ENCODE measurements around the gene FOXO3.
A peak's percentile ranks its signal among the peaks of the same experiment; 100 is the strongest.

The FOXO3 gene

GRCh38 chr6:108714766-108715414 is 154.2 kb downstream of the FOXO3 start:
- H3K9me3 ChIP-seq, result no peaks in the 10 kb centered on the region
- TF ChIP-seq CTCF (IDR thresholded peaks at IDR 0.05), result no peak
- peaks cover 0 to 23% of the 10 kb centered on the region in 2 experiments for H3K4me1 ChIP-seq (ENCODE audit: control insufficient read depth in 1 of 2, insufficient read depth in 1 of 2, low read depth in 1 of 2, low read length in 1 of 2)
- H3K4me3 ChIP-seq (ENCODE audit: low read depth in 1 of 2, low read length in 1 of 2), result no peak overlapping the region
- H3K27ac ChIP-seq, result no peak overlapping the region
- no peaks in the 10 kb centered on the region for H3K27me3 ChIP-seq
- no peaks in the 10 kb centered on the region for H3K36me3 ChIP-seq

- H3K36me3 ChIP-seq, result no peaks in the 10 kb centered on the region
- H3K9me3 ChIP-seq, result no peaks in the 10 kb centered on the region
- no peak for TF ChIP-seq CTCF (IDR thresholded peaks at IDR 0.05)
- H3K4me1 ChIP-seq (ENCODE audit: control insufficient read depth in 1 of 2, insufficient read depth in 1 of 2, low read depth in 1 of 2, low read length in 1 of 2), result peaks cover 8 to 33% of the 10 kb centered on the region in 2 experiments
- no peak overlapping the region for H3K4me3 ChIP-seq (ENCODE audit: low read depth in 1 of 2, low read length in 1 of 2)
- no peak overlapping the region for H3K27ac ChIP-seq
- H3K27me3 ChIP-seq, result no peaks in the 10 kb centered on the region
These were observed 155.1 kb downstream of the FOXO3 start for GRCh38 chr6:108715832-108716231.

- Histone ChIP-seq H3K36me3 (no peaks in the 10 kb centered on the region), H3K9me3 (no peaks in the 10 kb centered on the region), H3K4me3 (ENCODE audit: low read depth in 1 of 2, low read length in 1 of 2) (no peak overlapping the region), H3K27ac (no peak overlapping the region), H3K27me3 (no peaks in the 10 kb centered on the region), H3K4me1 (ENCODE audit: control insufficient read depth in 1 of 2, insufficient read depth in 1 of 2, low read depth in 1 of 2, low read length in 1 of 2) (peaks cover 19 to 44% of the 10 kb centered on the region in 2 experiments)
- TF ChIP-seq CTCF (IDR thresholded peaks at IDR 0.05), result no peak
These were observed 156.4 kb downstream of the FOXO3 start for GRCh38 chr6:108716801-108717791.

- Histone ChIP-seq H3K9me3 (no peaks in the 10 kb centered on the region), H3K27ac (no peak overlapping the region), H3K4me3 (ENCODE audit: low read depth in 1 of 2, low read length in 1 of 2) (no peak overlapping the region), H3K4me1 (ENCODE audit: control insufficient read depth in 1 of 2, insufficient read depth in 1 of 2, low read depth in 1 of 2, low read length in 1 of 2) (peaks cover 19 to 30% of the 10 kb centered on the region in 2 experiments), H3K36me3 (no peaks in the 10 kb centered on the region), H3K27me3 (no peaks in the 10 kb centered on the region)
- TF ChIP-seq CTCF (IDR thresholded peaks at IDR 0.05), result no peak
These were observed 158.8 kb downstream of the FOXO3 start for GRCh38 chr6:108719477-108719876.

GRCh38 chr6:108720827-108721226 is 160.1 kb downstream of the FOXO3 start:
- Histone ChIP-seq H3K36me3 (no peaks in the 10 kb centered on the region), H3K9me3 (no peaks in the 10 kb centered on the region), H3K27ac (peak overlapping the region; percentile 73), H3K27me3 (no peaks in the 10 kb centered on the region), H3K4me3 (ENCODE audit: low read depth in 1 of 2, low read length in 1 of 2) (no peak overlapping the region), H3K4me1 (ENCODE audit: control insufficient read depth in 1 of 2, insufficient read depth in 1 of 2, low read depth in 1 of 2, low read length in 1 of 2) (peaks cover 19 to 27% of the 10 kb centered on the region in 2 experiments)
- TF ChIP-seq CTCF (IDR thresholded peaks at IDR 0.05), result no peak

Data from neutrophil (primary cell).